Adrenal gland (tissue), 5 donors: Measurements from ENCODE around the gene C9orf78.
"Not testable (repeated sequence)": the region's sequence is repeated elsewhere in the genome, so short reads cannot be mapped to it uniquely, and the experiment has no call there.

ENCODE experiments used
- POLR2A ChIP-seq, 2 donors: fragments of 450-650 bp; IDR thresholded peaks; one replicate each; pipeline ENCODE4 v1.6.1; 2017; ENCODE audit warnings: antibody characterized with exemption in 2 of 2, mild to moderate bottlenecking in 2 of 2, moderate library complexity in 1 of 2
- TF ChIP-seq, protein P1 (sequence below), 6 experiments: fragments of 450-650 bp in 4 of 6; fragments of 200-600 bp in 2 of 6; sonication (generic) in 1 of 6; IDR thresholded peaks; 1 replicate in 5 of 6; 2 replicates in 1 of 6; pipeline versions ENCODE4 v1.5.1 to v1.8.0; 2016 to 2021; ENCODE audit warnings: antibody characterized with exemption in 6 of 6, mild to moderate bottlenecking in 2 of 6, moderate library complexity in 1 of 6
- donor health status: DM: no; HTN: no; CAD: no.

DNA sequence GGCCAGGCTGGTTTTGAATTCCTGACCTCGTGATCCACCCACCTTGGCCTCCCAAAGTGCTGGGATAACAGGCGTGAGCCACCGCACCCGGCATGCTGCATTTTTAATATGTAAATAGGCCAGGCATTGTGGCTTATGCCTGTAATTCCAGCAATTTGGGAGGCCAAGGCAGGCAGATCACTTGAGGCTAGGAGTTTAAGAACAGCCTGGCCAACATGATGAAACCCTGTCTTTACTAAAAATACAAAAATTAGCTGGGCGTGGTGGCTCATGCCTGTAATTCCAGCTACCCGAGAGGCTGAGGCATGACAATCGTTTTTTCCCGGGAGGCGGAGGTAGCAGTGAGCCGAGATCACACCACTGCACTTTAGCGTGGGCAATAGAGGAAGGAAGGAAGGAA, 50.1 kb downstream of the C9orf78 start:
- TF ChIP-seq POLR2A (IDR thresholded peaks at IDR 0.05) = not testable (repeated sequence)
- TF ChIP-seq, protein P1, sequence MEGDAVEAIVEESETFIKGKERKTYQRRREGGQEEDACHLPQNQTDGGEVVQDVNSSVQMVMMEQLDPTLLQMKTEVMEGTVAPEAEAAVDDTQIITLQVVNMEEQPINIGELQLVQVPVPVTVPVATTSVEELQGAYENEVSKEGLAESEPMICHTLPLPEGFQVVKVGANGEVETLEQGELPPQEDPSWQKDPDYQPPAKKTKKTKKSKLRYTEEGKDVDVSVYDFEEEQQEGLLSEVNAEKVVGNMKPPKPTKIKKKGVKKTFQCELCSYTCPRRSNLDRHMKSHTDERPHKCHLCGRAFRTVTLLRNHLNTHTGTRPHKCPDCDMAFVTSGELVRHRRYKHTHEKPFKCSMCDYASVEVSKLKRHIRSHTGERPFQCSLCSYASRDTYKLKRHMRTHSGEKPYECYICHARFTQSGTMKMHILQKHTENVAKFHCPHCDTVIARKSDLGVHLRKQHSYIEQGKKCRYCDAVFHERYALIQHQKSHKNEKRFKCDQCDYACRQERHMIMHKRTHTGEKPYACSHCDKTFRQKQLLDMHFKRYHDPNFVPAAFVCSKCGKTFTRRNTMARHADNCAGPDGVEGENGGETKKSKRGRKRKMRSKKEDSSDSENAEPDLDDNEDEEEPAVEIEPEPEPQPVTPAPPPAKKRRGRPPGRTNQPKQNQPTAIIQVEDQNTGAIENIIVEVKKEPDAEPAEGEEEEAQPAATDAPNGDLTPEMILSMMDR (IDR thresholded peaks at IDR 0.05) = not testable (repeated sequence)
